ENCODE results near the gene CRIP3. TPM values are rescaled to one million over a fixed set of nuclear protein-coding genes. Genes with fewer than 3 reads are reported as not detected.

Gene CRIP3
- total and polyA plus RNA-seq, 2 of the 13 experiments (the other 11 are each of a cell fraction or from before 2014, with no cell fraction given): 6.3 to 9.3 TPM

DNA sequence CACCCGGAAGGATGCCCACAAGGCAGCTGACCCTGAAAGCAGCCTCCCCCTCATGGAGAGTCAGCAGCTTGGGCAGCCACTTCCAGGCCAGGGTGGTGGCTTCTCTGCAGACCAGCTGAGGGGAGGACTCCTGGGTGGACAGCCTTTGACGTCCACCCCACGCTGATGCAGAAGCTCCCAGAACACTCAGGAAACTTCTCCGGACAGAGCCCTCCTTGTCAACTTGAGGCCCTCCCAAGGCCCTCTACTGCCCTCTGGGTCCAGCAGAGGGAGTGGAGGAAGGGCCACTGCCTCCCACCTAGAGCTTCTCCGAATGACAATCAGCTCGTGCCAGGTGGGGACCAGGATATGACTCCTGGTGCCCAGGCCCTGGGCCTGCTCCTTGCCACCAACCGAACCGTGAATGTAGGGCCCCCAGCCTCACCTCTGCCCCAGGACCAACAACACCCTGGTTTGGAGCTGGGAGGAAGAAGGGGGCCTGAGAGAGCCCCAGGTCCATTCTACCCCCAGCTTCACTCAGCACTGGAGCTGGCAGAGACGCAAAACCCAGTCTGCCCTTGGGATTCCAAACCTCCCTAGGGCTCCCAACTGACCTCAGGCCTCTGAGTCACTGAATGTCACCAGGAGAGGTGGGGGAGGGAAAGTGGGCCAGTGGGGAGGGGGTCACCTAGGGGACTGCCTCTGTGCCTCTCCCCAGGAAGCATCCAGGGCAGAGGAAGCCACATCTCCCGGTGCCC is 21.5 kb downstream of the CRIP3 start (continued):
- TF ChIP-seq NRL (CRISPR knock-in tag; IDR thresholded peaks at IDR 0.05; ENCODE audit: borderline replicate concordance) (no peak; the same call in 1 of the 2 replicates), ZNF761 (CRISPR knock-in tag; conservative IDR thresholded peaks at IDR 0.05) (peak; percentile 79; the same call in 1 of the 2 replicates), MTF2 (CRISPR knock-in tag; IDR thresholded peaks at IDR 0.05; ENCODE audit: borderline replicate concordance) (no peak), ZNF558 (CRISPR knock-in tag; IDR thresholded peaks at IDR 0.05; ENCODE audit: borderline replicate concordance) (no peak), ZNF431 (CRISPR knock-in tag; IDR thresholded peaks at IDR 0.05; ENCODE audit: borderline replicate concordance, low read depth) (0 out of 2 replicates have a peak, but pooled peaks have one; percentile 41), ZNF34 (CRISPR knock-in tag; IDR thresholded peaks at IDR 0.05; ENCODE audit: borderline replicate concordance) (no peak), MAFF (IDR thresholded peaks at IDR 0.05; ENCODE audit: low read depth, low read length) (no peak), KAT2B (IDR thresholded peaks at IDR 0.05; ENCODE audit: borderline replicate concordance, low read depth, low read length) (no peak), ZNF224 (CRISPR knock-in tag; IDR thresholded peaks at IDR 0.05) (peak; percentile 77; the same call in 1 of the 2 replicates), NONO (IDR thresholded peaks at IDR 0.05) (no peak), NONO (CRISPR knock-in tag; conservative IDR thresholded peaks at IDR 0.05) (no peak), ZNF543 (CRISPR knock-in tag; IDR thresholded peaks at IDR 0.05) (0 out of 2 replicates have a peak, but pooled peaks have one; percentile 60), ZNF781 (CRISPR knock-in tag; IDR thresholded peaks at IDR 0.05; ENCODE audit: borderline replicate concordance, not compliant biosample characterization) (no peak), ZNF878 (CRISPR knock-in tag; IDR thresholded peaks at IDR 0.05) (no peak), YEATS2 (CRISPR knock-in tag; IDR thresholded peaks at IDR 0.05; ENCODE audit: borderline replicate concordance) (no peak), ZNF350 (CRISPR knock-in tag; IDR thresholded peaks at IDR 0.05; ENCODE audit: borderline replicate concordance, low read depth) (no peak), KLF11 (CRISPR knock-in tag; IDR thresholded peaks at IDR 0.05) (no peak), TAF1 (CRISPR knock-in tag; IDR thresholded peaks at IDR 0.05) (no peak), HNRNPLL (IDR thresholded peaks at IDR 0.05; ENCODE audit: low read depth, low read length, poor library complexity, severe bottlenecking) (no peak), ZNF607 (CRISPR knock-in tag; IDR thresholded peaks at IDR 0.05; ENCODE audit: borderline replicate concordance) (no peak), CBFB (CRISPR knock-in tag; IDR thresholded peaks at IDR 0.05) (no peak), ZNF644 (CRISPR knock-in tag; IDR thresholded peaks at IDR 0.05; ENCODE audit: low read depth) (no peak), ZNF879 (CRISPR knock-in tag; IDR thresholded peaks at IDR 0.05) (no peak), GTF3A (CRISPR knock-in tag; conservative IDR thresholded peaks at IDR 0.05) (no peak), SMC3 (IDR thresholded peaks at IDR 0.05; ENCODE audit: low read length) (peak; percentile 62), SETDB1 (CRISPR knock-in tag; IDR thresholded peaks at IDR 0.05; ENCODE audit: borderline replicate concordance) (no peak), MXD4 (CRISPR knock-in tag; IDR thresholded peaks at IDR 0.05) (peak; percentile 22; the same call in 1 of the 2 replicates)
- TF ChIP-seq, protein P1, sequence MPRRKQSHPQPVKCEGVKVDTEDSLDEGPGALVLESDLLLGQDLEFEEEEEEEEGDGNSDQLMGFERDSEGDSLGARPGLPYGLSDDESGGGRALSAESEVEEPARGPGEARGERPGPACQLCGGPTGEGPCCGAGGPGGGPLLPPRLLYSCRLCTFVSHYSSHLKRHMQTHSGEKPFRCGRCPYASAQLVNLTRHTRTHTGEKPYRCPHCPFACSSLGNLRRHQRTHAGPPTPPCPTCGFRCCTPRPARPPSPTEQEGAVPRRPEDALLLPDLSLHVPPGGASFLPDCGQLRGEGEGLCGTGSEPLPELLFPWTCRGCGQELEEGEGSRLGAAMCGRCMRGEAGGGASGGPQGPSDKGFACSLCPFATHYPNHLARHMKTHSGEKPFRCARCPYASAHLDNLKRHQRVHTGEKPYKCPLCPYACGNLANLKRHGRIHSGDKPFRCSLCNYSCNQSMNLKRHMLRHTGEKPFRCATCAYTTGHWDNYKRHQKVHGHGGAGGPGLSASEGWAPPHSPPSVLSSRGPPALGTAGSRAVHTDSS (CRISPR knock-in tag; conservative IDR thresholded peaks at IDR 0.05): no peak
- TF ChIP-seq, protein P2, sequence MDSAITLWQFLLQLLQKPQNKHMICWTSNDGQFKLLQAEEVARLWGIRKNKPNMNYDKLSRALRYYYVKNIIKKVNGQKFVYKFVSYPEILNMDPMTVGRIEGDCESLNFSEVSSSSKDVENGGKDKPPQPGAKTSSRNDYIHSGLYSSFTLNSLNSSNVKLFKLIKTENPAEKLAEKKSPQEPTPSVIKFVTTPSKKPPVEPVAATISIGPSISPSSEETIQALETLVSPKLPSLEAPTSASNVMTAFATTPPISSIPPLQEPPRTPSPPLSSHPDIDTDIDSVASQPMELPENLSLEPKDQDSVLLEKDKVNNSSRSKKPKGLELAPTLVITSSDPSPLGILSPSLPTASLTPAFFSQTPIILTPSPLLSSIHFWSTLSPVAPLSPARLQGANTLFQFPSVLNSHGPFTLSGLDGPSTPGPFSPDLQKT (CRISPR knock-in tag; IDR thresholded peaks at IDR 0.05; ENCODE audit: borderline replicate concordance): no peak
